Esophagus squamous epithelium (tissue), 5 donors: ENCODE data around the gene FYTTD1. TPM values are rescaled to one million over a fixed set of nuclear protein-coding genes. Genes with fewer than 3 reads are reported as not detected.

Experiments
- DNase-seq: peaks from one replicate; lab custom pipeline; 2025; lab: John Stamatoyannopoulos, UW
- H3K27ac ChIP-seq, 4 donors: fragments of 200-600 bp; sonication (generic); one replicate each; pipeline ENCODE4 v1.5.1; 2016 to 2019; ENCODE audit warnings: mild to moderate bottlenecking in 1 of 4
- H3K27me3 ChIP-seq, 4 donors: fragments of 200-600 bp; sonication (generic); 1 replicate in 3 of 4; 2 replicates in 1 of 4; pipeline versions ENCODE4 v1.5.1 to v1.6.0; 2017 to 2021; ENCODE audit warnings: antibody characterized with exemption in 1 of 4
- H3K36me3 ChIP-seq, 3 donors: fragments of 200-600 bp; sonication (generic); one replicate each; pipeline ENCODE4 v1.5.1; 2016 to 2019
- H3K4me1 ChIP-seq, 3 donors: fragments of 200-600 bp; sonication (generic); one replicate each; pipeline ENCODE4 v1.5.1; 2017 to 2019
- H3K4me3 ChIP-seq, 4 donors: fragments of 200-600 bp; sonication (generic); 1 replicate in 3 of 4; 2 replicates in 1 of 4; pipeline ENCODE4 v1.5.1; 2016 to 2019; ENCODE audit warnings: mild to moderate bottlenecking in 2 of 4, moderate library complexity in 1 of 4
- H3K9me3 ChIP-seq, 3 donors: fragments of 200-600 bp; sonication (generic); one replicate each; pipeline ENCODE4 v1.5.1; 2016 to 2019
- POLR2A ChIP-seq, 4 donors: fragments of 450-650 bp; IDR thresholded peaks; one replicate each; pipeline ENCODE4 v1.6.1; 2017; ENCODE audit warnings: antibody characterized with exemption in 4 of 4, mild to moderate bottlenecking in 4 of 4, moderate library complexity in 3 of 4
- WGBS, 2 donors: methylation state at CpG; one replicate each; pipeline ENCODE4 v1.1.5; 2018; 5-methylcytosine and 5-hydroxymethylcytosine counted together
- intact Hi-C: fragments of 100-400 bp; cut with DNase I; formaldehyde crosslinking; loops from one replicate; pipeline ENCODE4 v1.15.0; 2022
- total RNA-seq, 4 donors: library from RNA; depleted of rRNA; stranded (reverse); fragments of >200 nt; gene quantifications; one replicate each; pipeline ENCODE4 v1.1.0, GENCODE V29; 2016
- TF ChIP-seq, protein P1 (sequence below), 6 experiments: fragments of 450-650 bp in 4 of 6; fragments of 200-600 bp in 2 of 6; sonication (generic) in 2 of 6; IDR thresholded peaks; one replicate each; pipeline ENCODE4 v1.5.1; 2016 to 2019; ENCODE audit warnings: antibody characterized with exemption in 6 of 6, mild to moderate bottlenecking in 4 of 6, moderate library complexity in 4 of 6
- donor health status: DM: yes; HTN: yes; CAD: no.

Gene FYTTD1
- total RNA-seq, 4 donors from 2014 or later: 46.4 to 62.0 (median 52.6) TPM

DNA sequence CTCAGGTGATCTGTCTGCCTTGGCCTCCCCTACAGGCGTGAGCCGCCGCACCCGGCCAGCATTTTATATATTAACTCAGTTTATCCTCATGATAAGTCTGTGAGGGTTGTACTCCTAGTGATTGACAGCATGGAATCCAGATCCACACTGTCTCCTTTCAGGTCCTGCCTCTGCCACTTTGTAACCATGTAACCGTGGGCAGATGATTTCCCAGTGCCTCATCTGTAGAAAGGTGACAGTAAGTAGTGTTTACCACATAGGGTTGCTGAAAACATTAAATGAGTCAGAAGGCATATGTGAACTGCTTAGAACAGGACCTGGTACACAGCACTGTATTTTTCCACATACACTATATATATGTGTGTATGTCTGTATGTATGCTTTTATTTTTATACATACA, 2.4 kb downstream of the FYTTD1 start:
- TF ChIP-seq, protein P1, sequence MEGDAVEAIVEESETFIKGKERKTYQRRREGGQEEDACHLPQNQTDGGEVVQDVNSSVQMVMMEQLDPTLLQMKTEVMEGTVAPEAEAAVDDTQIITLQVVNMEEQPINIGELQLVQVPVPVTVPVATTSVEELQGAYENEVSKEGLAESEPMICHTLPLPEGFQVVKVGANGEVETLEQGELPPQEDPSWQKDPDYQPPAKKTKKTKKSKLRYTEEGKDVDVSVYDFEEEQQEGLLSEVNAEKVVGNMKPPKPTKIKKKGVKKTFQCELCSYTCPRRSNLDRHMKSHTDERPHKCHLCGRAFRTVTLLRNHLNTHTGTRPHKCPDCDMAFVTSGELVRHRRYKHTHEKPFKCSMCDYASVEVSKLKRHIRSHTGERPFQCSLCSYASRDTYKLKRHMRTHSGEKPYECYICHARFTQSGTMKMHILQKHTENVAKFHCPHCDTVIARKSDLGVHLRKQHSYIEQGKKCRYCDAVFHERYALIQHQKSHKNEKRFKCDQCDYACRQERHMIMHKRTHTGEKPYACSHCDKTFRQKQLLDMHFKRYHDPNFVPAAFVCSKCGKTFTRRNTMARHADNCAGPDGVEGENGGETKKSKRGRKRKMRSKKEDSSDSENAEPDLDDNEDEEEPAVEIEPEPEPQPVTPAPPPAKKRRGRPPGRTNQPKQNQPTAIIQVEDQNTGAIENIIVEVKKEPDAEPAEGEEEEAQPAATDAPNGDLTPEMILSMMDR (IDR thresholded peaks at IDR 0.05): no peak
- TF ChIP-seq POLR2A (IDR thresholded peaks at IDR 0.05): no peak
- H3K27ac ChIP-seq: peak overlapping the region in 3 of 4 donors; percentile 5 to 96 (median 94)
- H3K4me3 ChIP-seq: peak overlapping the region in 1 of 4 donors; percentile 93
- no peaks in the 10 kb centered on the region for H3K9me3 ChIP-seq
- intact Hi-C loops: no loop called here
- no peak for DNase-seq
- no peaks in the 10 kb centered on the region for H3K27me3 ChIP-seq
- H3K36me3 ChIP-seq: peaks cover 0 to 6% (median 0%) of the 10 kb centered on the region in 3 donors
- H3K4me1 ChIP-seq: peaks cover 8 to 58% (median 17%) of the 10 kb centered on the region in 3 donors
- WGBS, 2 donors: 73 to 86% methylated on average over 5 of the region's 5 CpGs

DNA sequence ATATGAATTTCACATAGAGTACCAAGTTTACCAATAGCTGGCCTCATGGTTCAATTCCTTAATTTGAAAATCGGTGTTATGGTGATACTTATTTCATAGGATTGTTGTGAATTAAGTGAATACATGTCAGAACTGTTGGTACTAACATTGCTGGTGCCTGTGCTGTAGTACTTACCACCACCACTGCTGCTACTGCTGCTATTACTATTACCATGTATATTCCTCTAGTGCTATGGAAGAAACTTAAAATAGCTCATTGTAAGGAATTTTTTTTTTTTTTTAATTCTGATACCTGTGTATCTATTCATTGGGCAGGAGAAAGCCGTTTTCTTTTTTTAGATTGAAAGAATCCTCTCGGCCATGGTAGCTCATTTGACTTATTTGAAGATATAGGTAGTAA, 3.6 kb downstream of the FYTTD1 start:
- Histone ChIP-seq H3K27me3 (no peaks in the 10 kb centered on the region), H3K9me3 (no peaks in the 10 kb centered on the region), H3K4me3 (no peak overlapping the region), H3K36me3 (peaks cover 0 to 18% (median 7%) of the 10 kb centered on the region in 3 donors), H3K4me1 (peaks cover 8 to 55% (median 17%) of the 10 kb centered on the region in 3 donors), H3K27ac (no peak overlapping the region)
- no peak for DNase-seq
- intact Hi-C loops: no loop called here
- TF ChIP-seq, protein P1 (IDR thresholded peaks at IDR 0.05): peak in 3 of 6 experiments; percentile 2 to 26 (median 25)
- no peak for TF ChIP-seq POLR2A (IDR thresholded peaks at IDR 0.05)
- WGBS, 2 donors: 89 to 92% methylated on average over 3 of the region's 3 CpGs

DNA sequence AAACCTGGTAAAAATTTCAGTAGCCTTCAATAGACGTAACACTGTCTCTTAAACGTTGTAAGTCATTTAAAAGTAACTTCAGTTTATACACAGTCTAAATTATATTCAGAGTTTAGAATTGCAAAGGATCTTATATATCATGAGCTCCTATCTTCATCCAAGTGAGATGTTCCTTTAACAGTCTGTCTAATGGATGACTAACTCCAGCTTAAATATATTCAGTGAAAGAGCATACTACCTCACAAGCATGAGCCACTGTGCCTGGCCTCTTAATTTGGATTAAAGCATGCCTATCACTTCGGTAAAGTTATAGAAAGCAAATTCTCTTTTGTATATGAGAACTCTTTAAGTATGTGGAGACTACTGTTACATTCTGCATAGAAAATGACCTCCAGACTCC, 7.0 kb downstream of the FYTTD1 start:
- no peaks in the 10 kb centered on the region for H3K9me3 ChIP-seq
- 75 to 85% methylated on average over 3 of the region's 3 CpGs for WGBS, 2 donors
- H3K36me3 ChIP-seq: peaks cover 0 to 52% (median 7%) of the 10 kb centered on the region in 3 donors
- H3K27me3 ChIP-seq: no peaks in the 10 kb centered on the region
- no peak overlapping the region for H3K27ac ChIP-seq
- intact Hi-C loops: no loop called here
- no peak for DNase-seq
- TF ChIP-seq, protein P1 (IDR thresholded peaks at IDR 0.05): no peak
- TF ChIP-seq POLR2A (IDR thresholded peaks at IDR 0.05): no peak
- no peak overlapping the region for H3K4me3 ChIP-seq
- peaks cover 5 to 33% (median 12%) of the 10 kb centered on the region in 3 donors for H3K4me1 ChIP-seq

DNA sequence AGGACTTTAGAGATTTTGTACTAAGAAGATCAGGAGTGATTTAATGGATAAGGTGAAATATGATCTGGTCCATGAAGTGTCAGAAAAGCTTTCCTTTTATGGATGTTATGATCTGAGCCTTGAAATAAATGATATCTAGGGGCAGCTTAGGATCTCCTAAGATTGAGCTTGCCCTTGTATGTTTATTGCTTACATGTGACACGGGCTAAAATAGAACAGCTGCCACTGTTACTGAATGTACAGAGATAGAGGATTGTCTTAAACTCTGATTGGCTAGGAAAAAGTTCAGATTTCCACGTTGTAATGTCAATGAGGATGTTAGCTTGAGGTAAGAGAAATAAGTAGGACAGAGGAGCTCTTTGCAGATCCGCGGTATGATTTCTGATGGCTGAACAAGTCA, 8.8 kb downstream of the FYTTD1 start:
- peaks cover 0 to 70% (median 13%) of the 10 kb centered on the region in 3 donors for H3K36me3 ChIP-seq

DNA sequence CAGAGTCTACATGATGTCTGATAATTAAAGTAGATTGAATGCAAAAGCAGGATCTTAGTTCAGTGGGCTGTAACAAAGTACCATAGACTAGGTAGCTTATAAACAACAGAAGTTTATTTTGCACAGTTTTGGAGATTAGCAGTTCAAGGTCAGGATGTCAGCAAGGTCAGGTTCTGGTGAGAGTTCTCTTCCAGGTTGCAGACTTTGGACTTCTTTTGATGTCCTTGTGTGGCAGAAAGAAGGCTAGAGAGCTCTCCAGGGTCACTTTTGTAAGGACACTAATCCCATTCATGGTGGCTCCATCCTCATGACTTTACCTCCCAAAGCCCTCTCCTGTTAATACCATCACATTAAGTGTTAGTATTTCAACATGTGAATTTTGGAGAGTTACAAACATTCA, 12.1 kb downstream of the FYTTD1 start:
- TF ChIP-seq POLR2A (IDR thresholded peaks at IDR 0.05): no peak
- TF ChIP-seq, protein P1 (IDR thresholded peaks at IDR 0.05): no peak
- H3K9me3 ChIP-seq: no peaks in the 10 kb centered on the region
- no peak overlapping the region for H3K4me3 ChIP-seq
- intact Hi-C loops: no loop called here
- H3K4me1 ChIP-seq: no peaks in the 10 kb centered on the region
- no peak for DNase-seq
- no peaks in the 10 kb centered on the region for H3K27me3 ChIP-seq
- H3K27ac ChIP-seq: no peak overlapping the region
- H3K36me3 ChIP-seq: peaks cover 5 to 100% (median 23%) of the 10 kb centered on the region in 3 donors

More for the DNA sequence above, 8.8 kb downstream of the FYTTD1 start:
- no peak for DNase-seq
- Histone ChIP-seq H3K9me3 (no peaks in the 10 kb centered on the region), H3K4me3 (no peak overlapping the region), H3K27me3 (no peaks in the 10 kb centered on the region), H3K4me1 (peaks cover 0 to 15% (median 0%) of the 10 kb centered on the region in 3 donors), H3K27ac (no peak overlapping the region)
- intact Hi-C loops: no loop called here
- TF ChIP-seq, protein P1 (IDR thresholded peaks at IDR 0.05): no peak
- no peak for TF ChIP-seq POLR2A (IDR thresholded peaks at IDR 0.05)
- 92 to 96% methylated on average over 4 of the region's 4 CpGs for whole genome bisulfite sequencing, 2 donors
